Measurements from ENCODE around the gene SLC25A21. TPM values are rescaled to one million over a fixed set of nuclear protein-coding genes. Genes with fewer than 3 reads are reported as not detected.

Gene SLC25A21
- total RNA-seq, 1 experiment from 2014 or later: 2.1 TPM

GRCh38 chr14:36771028-36771640 lies 401.3 kb downstream of the SLC25A21 start:
- ChIA-PET CTCF (no interaction called here), POLR2A (no interaction called here)
- ATAC-seq (no peak), DNase-seq (ENCODE audit: low read depth, low spot score) (no peak)
- TF ChIP-seq REST (IDR thresholded peaks at IDR 0.05; ENCODE audit: insufficient read depth in 1 of 2, low read depth in 2 of 2, low read length in 1 of 2) (no peak), CTCF (IDR thresholded peaks at IDR 0.05) (no peak), SIN3A (IDR thresholded peaks at IDR 0.05; ENCODE audit: borderline replicate concordance, insufficient read depth, low read depth, low read length) (no peak), TCF7L2 (IDR thresholded peaks at IDR 0.05; ENCODE audit: low read depth, low read length) (no peak), POLR2AphosphoS5 (IDR thresholded peaks at IDR 0.05; ENCODE audit: low read depth, low read length) (no peak)
- H3K9me3 ChIP-seq (ENCODE audit: control insufficient read depth, insufficient read depth, low read depth, low read length): no peaks in the 10 kb centered on the region
- no peaks in the 10 kb centered on the region for H3K4me1 ChIP-seq (ENCODE audit: control insufficient read depth, insufficient read depth, low read length)
- in situ Hi-C loops (cut with HindIII; ENCODE audit: low pct_unique_long_range_greater_than_20kb, low sequenced_read_pairs): no loop called here
- no peaks in the 10 kb centered on the region for H3K27me3 ChIP-seq (ENCODE audit: control insufficient read depth, insufficient read depth, low read length)
- no TSS peak for BruUV-seq (replicated peaks)
- no peak overlapping the region for H3K27ac ChIP-seq (ENCODE audit: low read length)
- no peaks in the 10 kb centered on the region for H3K36me3 ChIP-seq (ENCODE audit: control insufficient read depth, insufficient read depth, low read length)
- intact Hi-C loops (cut with micrococcal nuclease; ENCODE audit: unreplicated experiment): no loop called here
- H3K4me3 ChIP-seq (ENCODE audit: low read depth in 2 of 2, low read length in 2 of 2): no peak overlapping the region

DNA sequence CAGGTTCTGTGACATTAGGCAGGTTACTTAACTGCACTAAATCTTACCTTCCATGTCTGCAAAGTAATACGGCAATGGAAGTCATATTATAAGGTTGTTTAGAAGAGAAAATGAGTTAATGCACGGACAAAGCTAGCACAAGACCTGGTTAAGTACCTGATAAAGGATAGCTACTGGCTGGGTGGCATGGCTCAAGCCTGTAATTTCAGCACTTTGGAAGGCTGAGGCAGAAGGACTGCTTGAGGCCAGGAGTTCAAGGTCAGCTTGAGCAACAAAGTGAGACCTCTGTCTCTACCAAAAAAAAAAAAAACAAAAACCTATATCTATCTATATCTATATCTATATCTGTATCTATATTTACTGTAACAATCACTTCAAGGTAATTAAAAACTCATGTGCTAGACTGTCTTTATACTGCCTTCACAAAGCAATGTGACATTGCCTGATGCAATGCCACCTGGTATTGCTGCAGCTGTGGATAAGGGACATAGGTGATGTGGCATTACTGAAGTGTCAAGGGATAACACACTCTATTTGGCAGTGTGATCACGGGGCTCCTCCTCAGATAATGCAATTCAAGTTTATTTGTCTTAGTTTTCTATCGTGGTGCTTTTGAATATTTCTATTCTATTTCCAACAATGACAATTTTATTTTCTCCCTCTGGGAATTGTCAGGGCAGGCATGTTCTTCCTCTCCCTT lies 403.6 kb downstream of the SLC25A21 start:
- Histone ChIP-seq H3K36me3 (ENCODE audit: control insufficient read depth, insufficient read depth, low read length) (no peaks in the 10 kb centered on the region), H3K27me3 (ENCODE audit: control insufficient read depth, insufficient read depth, low read length) (no peaks in the 10 kb centered on the region), H3K27ac (ENCODE audit: low read length) (no peak overlapping the region), H3K9me3 (ENCODE audit: control insufficient read depth, insufficient read depth, low read depth, low read length) (no peaks in the 10 kb centered on the region), H3K4me1 (ENCODE audit: control insufficient read depth, insufficient read depth, low read length) (no peaks in the 10 kb centered on the region), H3K4me3 (ENCODE audit: low read depth in 2 of 2, low read length in 2 of 2) (no peak overlapping the region)
- intact Hi-C loops (cut with micrococcal nuclease; ENCODE audit: unreplicated experiment) (no loop called here), in situ Hi-C loops (cut with HindIII; ENCODE audit: low pct_unique_long_range_greater_than_20kb, low sequenced_read_pairs) (no loop called here)
- ChIA-PET POLR2A (no interaction called here), CTCF (interaction anchor here (0.6 kb wide), 1 partner anchor 1340 kb away, joined by 5 read pairs; no protein-coding TSS in a partner anchor)
- BruUV-seq (replicated peaks): no TSS peak
- TF ChIP-seq TCF7L2 (IDR thresholded peaks at IDR 0.05; ENCODE audit: low read depth, low read length): no peak
- no peak for TF ChIP-seq CTCF (IDR thresholded peaks at IDR 0.05)
- no peak for TF ChIP-seq POLR2AphosphoS5 (IDR thresholded peaks at IDR 0.05; ENCODE audit: low read depth, low read length)
- no peak for TF ChIP-seq REST (IDR thresholded peaks at IDR 0.05; ENCODE audit: insufficient read depth in 1 of 2, low read depth in 2 of 2, low read length in 1 of 2)
- no peak for TF ChIP-seq SIN3A (IDR thresholded peaks at IDR 0.05; ENCODE audit: borderline replicate concordance, insufficient read depth, low read depth, low read length)
- ATAC-seq (no peak), DNase-seq (ENCODE audit: low read depth, low spot score) (no peak)
